Left renal cortex interstitium (tissue), 4 donors: ENCODE data around the gene MTHFSD. TPM values are rescaled to one million over a fixed set of nuclear protein-coding genes. Genes with fewer than 3 reads are reported as not detected.

Experiments
- DNase-seq, 4 donors: peaks; one replicate each; pipeline ENCODE4 v3.0.0-alpha.2; 2013; ENCODE audit warnings: low read depth in 4 of 4, low spot score in 2 of 4, missing footprints in 1 of 4
- polyA plus RNA-seq, 4 donors: library from polyadenylated mRNA; unstranded; fragments of 120-200 nt; gene quantifications; one replicate each; pipeline ENCODE4 v1.2.1, GENCODE V29; 2013; ENCODE audit not compliant: insufficient read length in 4 of 4

Gene MTHFSD
- polyA plus RNA-seq, 4 donors: 19.1 to 33.8 (median 28.3) TPM

- no peak for DNase-seq
Measured at GRCh38 chr16:86553356-86553755, 1.7 kb downstream of the MTHFSD start.

GRCh38 chr16:86550281-86550680 lies 4.8 kb downstream of the MTHFSD start:
- DNase-seq: no peak

- DNase-seq: no peak
Measured at GRCh38 chr16:86549893-86550190, 5.2 kb downstream of the MTHFSD start.

GRCh38 chr16:86549076-86549892 lies 5.8 kb downstream of the MTHFSD start:
- DNase-seq: no peak

DNA sequence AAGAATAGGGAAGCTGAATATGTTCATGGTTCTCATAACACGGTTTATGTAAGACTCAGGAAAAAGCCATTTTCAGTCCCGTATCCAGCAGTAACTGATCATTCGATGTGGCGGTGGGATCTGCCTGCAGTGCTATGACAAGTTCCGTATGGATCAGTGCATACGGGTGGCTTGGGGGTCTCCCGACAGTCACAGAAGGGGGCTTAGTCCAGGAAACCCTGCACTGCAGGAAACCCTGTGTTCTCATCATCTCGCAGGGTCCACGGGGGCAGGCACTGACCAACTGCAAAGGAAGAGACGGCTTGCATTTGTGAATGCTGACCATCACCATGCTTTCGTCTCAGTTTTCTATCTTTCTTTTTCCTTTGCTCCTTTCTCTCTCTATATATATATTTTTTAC lies 7.7 kb downstream of the MTHFSD start:
- DNase-seq: no peak

- no peak for DNase-seq
Measured at GRCh38 chr16:86546638-86547013, 8.4 kb downstream of the MTHFSD start.

- DNase-seq: no peak
Measured at GRCh38 chr16:86545954-86546637, 8.9 kb downstream of the MTHFSD start.

GRCh38 chr16:86545481-86545880 lies 9.6 kb downstream of the MTHFSD start:
- DNase-seq: no peak

DNA sequence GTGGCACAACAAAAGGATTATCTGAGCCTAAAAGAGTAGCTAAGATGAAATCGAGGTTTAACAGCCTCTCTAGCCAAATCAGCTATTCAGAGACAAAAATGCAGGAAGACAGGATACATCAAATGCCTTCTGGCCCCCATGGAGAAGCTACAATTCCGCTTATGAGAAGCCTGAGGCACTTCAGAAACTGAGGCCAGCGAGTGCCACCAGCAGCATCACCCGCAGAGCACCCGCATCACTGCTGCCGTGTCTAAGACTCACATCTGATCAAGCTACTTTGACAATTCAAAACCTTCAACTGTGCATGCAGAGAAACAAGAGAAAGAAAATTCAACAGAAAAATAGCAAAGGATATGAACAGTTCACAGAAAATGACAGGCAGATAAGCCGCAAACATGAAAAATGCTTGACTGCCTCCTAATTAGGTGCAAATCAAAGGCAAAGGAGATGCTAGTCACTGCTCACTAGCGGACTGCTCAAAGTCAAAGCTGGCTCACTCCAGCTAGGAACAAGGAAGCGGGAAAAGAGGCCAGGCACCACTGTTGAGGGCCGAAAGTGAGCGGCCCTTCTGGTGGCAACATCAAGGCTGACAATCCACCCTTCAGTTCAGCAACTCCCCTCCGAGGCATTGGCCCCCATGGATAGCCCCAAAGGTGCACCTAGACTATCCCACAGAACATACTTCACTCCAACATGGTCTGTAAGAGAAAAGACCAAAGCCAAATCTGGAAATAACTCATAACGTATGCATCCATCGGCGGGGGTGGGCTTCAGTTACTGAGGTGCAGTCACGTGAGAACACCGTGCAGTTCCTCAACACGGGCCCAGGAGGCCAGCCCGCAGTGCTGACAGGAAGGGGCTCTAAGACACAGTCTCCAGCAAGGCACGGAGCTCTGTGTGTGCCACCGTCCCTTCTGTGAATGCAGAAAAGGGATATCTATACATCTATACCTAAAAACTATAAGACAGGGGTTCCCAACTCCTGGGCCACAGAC lies 12.0 kb downstream of the MTHFSD start:
- no peak for DNase-seq

- no peak for DNase-seq
Measured at GRCh38 chr16:86541560-86541959, 13.5 kb downstream of the MTHFSD start.

DNA sequence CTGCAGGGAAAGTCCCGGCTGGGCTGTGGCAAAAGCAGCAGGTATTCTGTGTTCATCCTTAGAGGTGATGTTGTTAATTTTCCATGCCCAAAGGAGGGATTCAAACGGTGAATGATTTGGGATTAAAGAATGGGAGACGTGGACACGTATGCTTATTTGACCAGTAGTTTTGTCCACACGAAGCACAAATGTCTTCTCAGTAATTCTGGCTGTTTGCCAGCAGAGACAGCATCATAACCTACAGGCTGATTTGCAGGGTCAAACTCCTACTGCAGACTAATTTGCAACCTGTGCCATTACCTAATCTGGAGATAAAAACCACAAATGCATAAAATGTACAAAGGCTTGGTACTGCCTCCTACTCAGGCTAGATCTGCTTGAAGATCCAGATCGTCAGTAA lies 14.1 kb downstream of the MTHFSD start:
- no peak for DNase-seq

GRCh38 chr16:86538196-86538780 lies 16.7 kb downstream of the MTHFSD start:
- no peak for DNase-seq

DNA sequence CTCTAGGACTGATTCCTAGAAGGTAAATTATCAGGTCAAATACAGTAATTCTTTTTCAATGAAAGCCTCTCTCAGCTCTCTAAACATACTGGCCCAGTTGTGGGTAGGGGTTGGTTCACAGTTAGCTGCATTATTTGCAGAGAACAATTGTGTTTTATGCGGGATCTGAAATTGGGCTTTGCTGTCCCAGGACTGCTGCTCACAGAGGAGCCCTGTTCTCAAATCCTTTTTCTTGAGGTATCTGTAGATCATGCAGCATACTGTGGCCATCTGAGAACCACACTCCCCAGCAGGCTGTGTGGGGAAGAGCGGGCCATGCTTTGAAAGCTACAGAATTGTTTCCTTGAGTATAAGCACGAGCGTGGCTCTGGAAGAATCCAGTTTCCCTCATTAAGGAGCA lies 17.5 kb downstream of the MTHFSD start:
- DNase-seq: no peak

GRCh38 chr16:86536621-86537020 lies 18.4 kb downstream of the MTHFSD start:
- DNase-seq: no peak

DNA sequence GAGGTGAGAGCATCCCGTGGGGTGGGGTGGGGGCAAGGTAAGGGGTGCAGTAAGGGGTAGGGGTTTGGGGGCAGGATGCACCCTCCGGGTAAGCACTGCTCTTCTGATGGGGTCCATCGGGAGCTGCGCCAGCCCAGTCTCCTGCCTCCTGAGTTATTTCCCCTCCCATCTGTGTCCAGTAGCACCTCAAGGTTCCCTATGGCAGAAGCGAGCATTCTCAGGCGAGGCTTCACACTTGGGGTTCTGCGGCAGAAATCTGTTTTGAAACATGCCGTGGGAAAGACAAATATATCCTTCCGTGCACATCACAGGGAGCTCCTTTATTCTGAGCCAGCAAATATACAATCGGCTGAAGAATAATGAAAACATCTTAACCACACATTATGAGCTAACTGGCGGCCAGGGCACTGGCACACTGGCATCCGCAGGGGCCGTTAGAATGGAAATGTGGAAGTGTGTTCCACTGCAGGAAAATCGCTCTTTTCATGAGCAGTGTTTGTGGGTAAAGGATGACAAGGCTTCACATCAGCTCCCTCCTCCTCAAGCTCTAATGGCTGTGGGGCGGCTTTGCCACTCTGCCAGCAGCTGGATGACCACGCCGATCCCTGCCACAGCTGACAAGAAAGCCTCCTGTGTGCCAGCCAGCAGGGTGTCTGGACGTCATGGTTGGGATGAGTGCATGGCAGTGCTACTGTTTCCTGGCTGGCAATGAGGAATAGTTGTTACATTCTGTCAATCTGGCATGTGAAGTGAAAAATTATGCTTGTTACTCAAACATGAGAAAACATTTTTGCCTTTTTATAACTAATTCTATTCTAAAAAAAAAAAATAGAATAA lies 20.0 kb downstream of the MTHFSD start:
- DNase-seq: no peak

DNA sequence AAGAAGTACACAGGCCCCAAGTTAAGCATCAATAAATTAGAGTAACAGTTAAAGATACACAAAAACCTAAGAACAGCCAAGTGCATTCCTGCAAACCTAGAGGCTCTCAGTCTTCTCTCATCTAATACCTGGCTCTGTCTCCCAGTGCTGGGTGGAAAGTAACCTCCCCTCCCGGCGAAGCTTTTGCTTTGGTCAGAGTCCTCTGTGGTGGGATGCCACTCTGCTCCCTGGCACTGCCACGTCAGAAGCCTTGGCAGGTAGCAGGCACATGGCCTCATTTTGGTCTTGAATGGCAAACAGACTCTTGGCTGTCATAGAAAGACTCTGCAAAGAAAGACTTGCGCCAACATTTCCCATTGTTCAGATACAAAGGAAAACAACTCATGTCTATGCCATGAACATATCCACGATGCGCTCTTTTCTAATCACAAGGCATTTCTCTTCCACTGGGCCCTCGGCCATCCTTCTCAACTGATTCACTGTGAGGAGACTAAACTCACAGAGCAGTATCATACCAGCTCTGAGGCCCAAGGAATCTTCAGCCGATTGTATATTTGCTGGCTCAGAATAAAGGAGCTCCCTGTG lies 21.2 kb downstream of the MTHFSD start:
- no peak for DNase-seq

DNA sequence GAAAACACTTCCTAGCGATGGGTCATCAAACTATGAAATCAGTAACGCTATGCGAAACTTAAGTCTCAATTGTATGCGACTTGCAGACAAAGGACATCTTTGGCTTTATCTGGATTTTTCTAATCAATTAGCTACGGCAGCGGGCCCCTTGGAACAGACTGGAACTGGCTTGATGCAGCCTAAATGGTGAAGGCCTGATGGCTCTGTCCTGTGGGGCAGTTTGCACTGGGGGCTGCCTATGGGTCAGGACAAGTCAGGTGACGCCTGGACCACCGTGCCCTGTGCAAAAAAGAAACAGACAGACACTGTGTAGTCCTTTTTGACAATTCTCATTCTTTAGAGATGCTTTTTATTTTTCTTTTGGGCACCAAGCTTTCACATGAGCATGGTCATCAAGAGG lies 22.0 kb downstream of the MTHFSD start:
- DNase-seq: no peak

DNA sequence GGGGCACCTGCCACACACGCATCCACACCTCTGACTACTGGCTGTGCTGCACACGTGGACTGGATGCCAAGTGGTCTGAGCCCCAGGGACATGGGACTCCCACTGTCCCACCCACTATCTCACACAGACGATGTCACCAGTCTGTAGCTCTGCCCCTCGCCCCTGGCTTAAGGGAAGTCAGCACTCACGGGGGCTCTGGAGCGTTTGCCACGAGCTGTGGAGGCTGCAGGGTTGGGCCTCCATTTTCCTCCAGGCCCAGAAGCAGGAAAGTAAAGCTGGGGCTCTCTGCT lies 22.6 kb downstream of the MTHFSD start:
- DNase-seq: no peak

GRCh38 chr16:86531641-86532525 lies 23.2 kb downstream of the MTHFSD start:
- DNase-seq: no peak
